GM19452 (cell line): ENCODE measurements around the gene RBMY1F.
"Not testable (repeated sequence)": the region's sequence is repeated elsewhere in the genome, so short reads cannot be mapped to it uniquely, and the experiment has no call there.

ENCODE experiments used
- ATAC-seq: cut with Tn5 transposase; IDR thresholded peaks from one replicate; pipeline ENCODE4 v1.9.1; 2021; ENCODE audit not compliant: unreplicated experiment

Gene RBMY1F

DNA sequence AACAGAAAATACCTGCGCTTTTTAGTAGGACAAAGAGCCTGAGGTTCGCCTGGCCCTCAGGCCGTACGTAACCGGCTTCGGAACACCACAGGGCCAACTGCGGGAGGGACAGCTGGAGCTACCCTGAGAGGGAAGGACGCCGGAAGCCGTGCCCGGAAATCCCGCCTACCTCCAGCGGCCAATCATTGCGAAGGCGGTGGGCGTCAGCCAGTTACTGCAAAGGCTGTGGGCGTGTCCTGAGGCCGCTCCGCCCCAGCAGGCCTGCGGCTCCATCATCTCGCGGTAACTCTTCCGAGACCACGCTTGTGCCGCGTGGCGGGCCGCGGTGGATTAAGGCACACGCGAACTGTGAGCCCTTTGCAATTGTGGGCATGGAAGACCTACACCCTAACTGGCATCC, at the start of gene RBMY1F:
Gene RBMY1F (minus strand): TSS at position 101 of the 400 bp plus-strand sequence. CDS start 1,954 bp downstream, outside the sequence.
- ATAC-seq, result not testable (repeated sequence)

DNA sequence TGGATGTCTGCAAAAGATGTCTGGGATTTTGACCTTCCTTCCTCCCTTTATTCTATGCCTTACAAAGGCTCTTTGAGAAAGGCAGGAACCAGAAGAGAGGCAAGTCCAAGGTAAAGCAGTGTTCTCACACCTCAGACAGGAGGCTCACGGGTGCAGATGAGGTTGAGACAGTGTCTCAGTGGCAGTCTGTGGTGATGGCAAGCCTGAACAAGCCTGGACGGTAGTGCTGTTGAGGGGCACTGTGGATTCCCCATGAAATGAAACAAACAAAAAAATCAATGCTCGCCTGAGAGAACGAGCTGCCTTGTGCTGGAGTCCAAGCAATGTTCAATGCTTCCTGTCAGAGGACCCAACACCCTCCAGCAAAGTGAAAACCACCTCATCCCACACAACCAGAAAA, 31.6 kb downstream of the RBMY1F start:
- not testable (repeated sequence) for ATAC-seq

DNA sequence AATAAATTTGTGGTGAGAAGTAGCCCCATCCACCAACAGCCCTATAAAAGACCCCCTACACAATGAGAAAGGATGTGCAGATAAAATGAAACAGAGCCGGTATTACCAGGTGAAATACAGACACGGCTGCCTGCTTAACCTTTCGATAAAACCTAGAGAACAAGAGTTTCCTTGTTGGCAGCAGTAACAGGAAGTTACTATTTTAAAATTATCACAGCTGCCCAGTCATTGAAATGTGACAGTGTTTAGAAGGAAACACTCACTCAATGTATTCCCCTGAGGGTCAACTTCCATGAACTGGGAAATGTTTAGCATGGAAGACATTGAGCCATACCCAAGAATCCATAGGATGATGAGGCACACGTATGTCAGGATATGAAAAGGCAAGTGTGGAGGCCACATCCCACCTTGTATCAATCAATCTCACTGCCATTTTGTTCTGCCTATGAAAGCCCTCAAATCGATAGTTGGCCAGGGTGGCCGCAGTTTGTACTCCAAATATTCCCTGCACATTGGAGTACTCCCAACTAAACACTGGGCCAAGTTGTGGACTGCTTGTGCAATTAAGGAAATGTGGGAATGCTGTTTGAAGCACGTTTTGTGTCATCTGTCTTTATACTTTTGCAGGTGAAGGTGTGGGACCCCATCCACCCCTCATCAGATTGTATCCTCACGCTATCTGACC, 41.6 kb downstream of the RBMY1F start:
- not testable (repeated sequence) for ATAC-seq

GRCh38 chrY:22134719-22135118, 48.0 kb downstream of the RBMY1F start:
- not testable (repeated sequence) for ATAC-seq

- not testable (repeated sequence) for ATAC-seq
Observed at GRCh38 chrY:22130494-22130893, 52.2 kb downstream of the RBMY1F start.
